Upper lobe of left lung (tissue), 6 donors: Measurements from ENCODE around the gene KLK5. TPM values are rescaled to one million over a fixed set of nuclear protein-coding genes. Genes with fewer than 3 reads are reported as not detected.

Experiments
- ATAC-seq, 2 donors: fragments of 200-7000 bp; cut with Tn5 transposase; one replicate each; pipeline ENCODE4 v1.9.1; 2022; ENCODE audit warnings: mild to moderate bottlenecking in 2 of 2, moderate library complexity in 2 of 2; ENCODE audit not compliant: low FRiP score in 2 of 2
- DNase-seq, 2 donors: peaks; one replicate each; pipeline ENCODE4 v3.0.0-alpha.2; 2019 to 2020
- H3K27ac ChIP-seq, 4 donors: fragments of 200-600 bp; sonication (generic); one replicate each; pipeline ENCODE4 v1.5.1; 2016 to 2019
- H3K27me3 ChIP-seq, 4 donors: fragments of 200-600 bp; sonication (generic); one replicate each; pipeline ENCODE4 v1.5.1; 2017 to 2019
- H3K36me3 ChIP-seq, 4 donors: fragments of 200-600 bp; sonication (generic); one replicate each; pipeline ENCODE4 v1.5.1; 2016 to 2019
- H3K4me1 ChIP-seq, 4 donors: fragments of 200-600 bp; sonication (generic); one replicate each; pipeline ENCODE4 v1.5.1; 2018 to 2019
- H3K4me3 ChIP-seq, 4 donors: fragments of 200-600 bp; sonication (generic); one replicate each; pipeline ENCODE4 v1.5.1; 2017 to 2019; ENCODE audit warnings: mild to moderate bottlenecking in 2 of 4, moderate library complexity in 1 of 4
- H3K9me3 ChIP-seq, 4 donors: fragments of 200-600 bp; sonication (generic); one replicate each; pipeline ENCODE4 v1.5.1; 2018 to 2019
- CTCF ChIP-seq, 6 experiments: fragments of 450-650 bp in 4 of 6; fragments of 200-600 bp in 2 of 6; sonication (generic) in 2 of 6; IDR thresholded peaks; one replicate each; pipeline ENCODE4 v1.5.1; 2016 to 2019; ENCODE audit warnings: antibody characterized with exemption in 6 of 6
- EP300 ChIP-seq, 4 donors: sonication (generic); formaldehyde crosslinking; IDR thresholded peaks; one replicate each; pipeline ENCODE4 v1.5.1; 2017; ENCODE audit warnings: antibody characterized with exemption in 4 of 4, control low read depth in 2 of 4
- POLR2A ChIP-seq, 4 donors: fragments of 450-650 bp; IDR thresholded peaks; one replicate each; pipeline ENCODE4 v1.5.1; 2016 to 2017; ENCODE audit warnings: antibody characterized with exemption in 4 of 4, mild to moderate bottlenecking in 2 of 4
- POLR2AphosphoS5 ChIP-seq, 2 donors: sonication (generic); formaldehyde crosslinking; IDR thresholded peaks; one replicate each; pipeline ENCODE4 v1.5.1; 2017; ENCODE audit warnings: antibody characterized with exemption in 2 of 2
- WGBS, 2 donors: methylation state at CpG; one replicate each; pipeline ENCODE4 v1.1.5; 2017 to 2018; 5-methylcytosine and 5-hydroxymethylcytosine counted together
- total RNA-seq, 6 donors: library from RNA; depleted of rRNA in 4 of 6; stranded (reverse); fragments of >200 nt in 4 of 6; gene quantifications; one replicate each; pipeline versions ENCODE4 v1.1.0 to v1.2.1, GENCODE V29; 2016 to 2021
- donor health status: DM: no; HTN: no; CAD: no; lungs with moderate emphysema.
- donor health status: DM: no; HTN: yes; CAD: no; lungs with severe emphysema.

Gene KLK5
- total RNA-seq, 6 donors from 2014 or later = 0.74 TPM; not detected in 5

- TF ChIP-seq POLR2A (IDR thresholded peaks at IDR 0.05) (no peak), POLR2AphosphoS5 (IDR thresholded peaks at IDR 0.05) (no peak), CTCF (IDR thresholded peaks at IDR 0.05) (no peak), EP300 (IDR thresholded peaks at IDR 0.05) (no peak)
- Histone ChIP-seq H3K4me1 (no peaks in the 10 kb centered on the region), H3K36me3 (no peaks in the 10 kb centered on the region), H3K4me3 (no peak overlapping the region), H3K27ac (no peak overlapping the region), H3K9me3 (no peaks in the 10 kb centered on the region), H3K27me3 (no peaks in the 10 kb centered on the region)
- no peak for ATAC-seq
- DNase-seq = no peak
- 94 to 100% methylated on average over 1 to 6 of the region's 6 CpGs for WGBS, 2 donors
Measured at GRCh38 chr19:50963381-50963780, 10.5 kb upstream of the KLK5 start.

DNA sequence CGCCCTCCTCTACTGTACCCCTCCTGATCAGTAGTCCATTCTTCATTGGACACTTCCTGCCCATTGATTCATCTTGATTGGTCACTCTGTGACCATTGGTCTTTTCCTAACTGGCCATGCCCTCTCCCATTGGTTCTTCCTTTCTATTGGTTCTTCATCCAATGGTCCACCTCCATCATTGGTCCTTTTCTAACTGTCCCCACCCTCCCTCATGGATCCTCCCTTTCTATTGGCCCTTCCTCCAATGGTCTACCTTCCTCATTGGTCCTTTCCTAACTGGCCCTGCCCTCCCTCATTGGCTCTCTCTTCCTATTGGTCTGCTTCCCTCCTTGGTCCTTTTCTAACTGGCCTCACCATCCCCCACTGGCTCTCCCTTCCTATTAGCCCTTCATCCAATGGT, 9.4 kb upstream of the KLK5 start:
- H3K27me3 ChIP-seq = no peaks in the 10 kb centered on the region
- no peak for ATAC-seq
- TF ChIP-seq POLR2A (IDR thresholded peaks at IDR 0.05) (no peak), CTCF (IDR thresholded peaks at IDR 0.05) (no peak), POLR2AphosphoS5 (IDR thresholded peaks at IDR 0.05) (no peak), EP300 (IDR thresholded peaks at IDR 0.05) (no peak)
- no peak for DNase-seq
- no peak overlapping the region for H3K4me3 ChIP-seq
- H3K36me3 ChIP-seq = no peaks in the 10 kb centered on the region
- no peaks in the 10 kb centered on the region for H3K9me3 ChIP-seq
- 89 to 100% methylated on average over 1 of the region's 1 CpG for WGBS, 2 donors
- H3K4me1 ChIP-seq = no peaks in the 10 kb centered on the region
- H3K27ac ChIP-seq = no peak overlapping the region

DNA sequence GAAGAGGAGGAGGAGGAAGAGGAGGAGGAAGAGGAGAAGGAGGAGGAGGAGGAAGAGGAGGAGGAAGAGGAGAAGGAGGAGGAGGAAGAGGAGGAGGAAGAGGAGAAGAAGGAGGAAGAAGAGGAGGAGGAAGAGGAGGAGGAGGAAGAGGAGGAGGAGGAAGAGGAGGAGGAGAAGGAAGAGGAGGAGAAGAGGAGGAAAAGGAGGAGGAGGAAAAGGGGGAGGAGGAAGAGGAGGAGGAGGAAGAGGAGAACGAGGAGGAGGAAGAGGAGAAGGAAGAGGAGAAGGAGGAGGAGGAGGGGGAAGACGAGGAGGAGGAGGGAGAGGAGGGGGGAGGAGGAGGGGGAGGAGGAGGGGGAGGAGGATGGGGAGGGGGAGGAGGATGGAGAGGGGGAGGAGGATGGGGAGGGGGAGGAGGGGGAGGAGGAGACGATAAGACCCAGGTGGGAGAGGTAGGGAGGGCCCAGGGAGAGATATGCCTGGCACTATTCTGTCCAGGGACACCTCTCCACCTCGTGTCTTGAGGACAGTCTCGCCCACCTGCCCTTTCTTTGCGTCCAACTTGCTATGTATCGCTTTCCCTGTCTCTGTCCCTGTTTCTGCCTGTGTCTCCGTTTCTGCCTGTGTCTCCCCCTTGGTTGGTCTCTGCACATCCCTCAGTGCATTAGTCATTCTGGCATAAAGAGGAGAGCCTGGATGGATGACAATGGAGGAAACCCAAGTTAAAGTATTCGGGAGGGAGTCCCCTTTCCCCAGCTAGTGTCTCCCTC, 7.1 kb upstream of the KLK5 start:
- no peaks in the 10 kb centered on the region for H3K27me3 ChIP-seq

DNA sequence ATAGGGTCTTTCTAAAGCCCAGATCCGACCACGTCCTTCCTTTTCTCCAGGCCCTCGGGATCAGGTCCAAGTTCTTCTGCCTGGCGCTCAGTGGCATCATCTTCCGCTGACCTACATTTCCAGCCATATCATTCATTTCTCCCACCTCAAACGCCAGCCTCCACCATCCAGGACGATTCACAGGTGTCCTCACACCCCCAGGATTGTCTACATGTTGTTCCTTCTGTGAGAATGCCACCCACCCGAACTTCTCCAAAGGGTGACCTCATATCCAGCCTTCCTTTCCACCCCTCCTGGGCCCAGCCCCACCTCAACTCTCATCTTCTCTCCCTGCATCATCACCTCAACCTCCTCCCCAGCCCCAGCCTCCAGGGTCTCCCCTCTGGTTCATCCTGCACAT, 4.7 kb upstream of the KLK5 start:
- DNase-seq (no peak), ATAC-seq (no peak)
- no peak overlapping the region for H3K27ac ChIP-seq
- no peaks in the 10 kb centered on the region for H3K27me3 ChIP-seq
- H3K4me1 ChIP-seq = no peaks in the 10 kb centered on the region
- TF ChIP-seq CTCF (IDR thresholded peaks at IDR 0.05) (no peak), EP300 (IDR thresholded peaks at IDR 0.05) (no peak), POLR2AphosphoS5 (IDR thresholded peaks at IDR 0.05) (no peak), POLR2A (IDR thresholded peaks at IDR 0.05) (no peak)
- no peaks in the 10 kb centered on the region for H3K36me3 ChIP-seq
- no peak overlapping the region for H3K4me3 ChIP-seq
- H3K9me3 ChIP-seq = no peaks in the 10 kb centered on the region
- WGBS, 2 donors = 58 to 73% methylated on average over 8 of the region's 8 CpGs

More for the DNA sequence above, 7.1 kb upstream of the KLK5 start:
- TF ChIP-seq EP300 (IDR thresholded peaks at IDR 0.05) = no peak
- TF ChIP-seq CTCF (IDR thresholded peaks at IDR 0.05) = no peak
- H3K9me3 ChIP-seq = no peaks in the 10 kb centered on the region
- no peaks in the 10 kb centered on the region for H3K4me1 ChIP-seq
- H3K4me3 ChIP-seq = no peak overlapping the region
- no peaks in the 10 kb centered on the region for H3K36me3 ChIP-seq
- DNase-seq (no peak), ATAC-seq (no peak)
- 55 to 60% methylated on average over 8 to 9 of the region's 9 CpGs for WGBS, 2 donors
- no peak overlapping the region for H3K27ac ChIP-seq

DNA sequence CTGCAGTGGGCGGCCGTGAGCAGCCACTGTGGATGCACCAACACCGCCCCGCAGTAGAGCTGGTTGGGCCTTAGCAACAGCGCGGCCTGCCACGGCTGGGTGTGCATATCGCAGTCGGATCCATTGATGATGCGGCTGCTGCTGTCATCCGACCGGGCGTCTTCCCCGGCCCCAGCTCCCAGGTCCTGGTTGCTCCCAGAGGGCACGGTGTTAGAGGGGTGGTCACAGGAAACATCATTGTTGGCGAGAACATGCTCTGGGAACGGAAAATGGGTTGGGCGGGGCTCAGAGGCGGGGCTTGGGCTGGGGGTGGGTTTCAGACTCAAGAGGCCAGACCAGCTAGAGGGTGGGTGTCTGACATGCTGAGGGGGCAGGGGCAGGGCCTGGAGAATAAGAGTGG, 3.0 kb downstream of the KLK5 start:
- ATAC-seq (no peak), DNase-seq (peak in 1 of 2 donors; percentile 72)
- 52 to 67% methylated on average over 6 to 19 of the region's 19 CpGs for WGBS, 2 donors
- TF ChIP-seq CTCF (IDR thresholded peaks at IDR 0.05) = no peak
- no peak for TF ChIP-seq POLR2AphosphoS5 (IDR thresholded peaks at IDR 0.05)
- TF ChIP-seq POLR2A (IDR thresholded peaks at IDR 0.05) = no peak
- no peak for TF ChIP-seq EP300 (IDR thresholded peaks at IDR 0.05)
- no peaks in the 10 kb centered on the region for H3K4me1 ChIP-seq
- no peaks in the 10 kb centered on the region for H3K9me3 ChIP-seq
- no peaks in the 10 kb centered on the region for H3K27me3 ChIP-seq
- no peaks in the 10 kb centered on the region for H3K36me3 ChIP-seq
- no peak overlapping the region for H3K4me3 ChIP-seq
- H3K27ac ChIP-seq = no peak overlapping the region
